ENCODE results near the gene GAS7. TPM values are rescaled to one million over a fixed set of nuclear protein-coding genes. Genes with fewer than 3 reads are reported as not detected.
A peak's percentile ranks its signal among the peaks of the same experiment; 100 is the strongest.

Gene GAS7
- total RNA-seq, 1 donor from 2014 or later = 19.5 TPM

DNA sequence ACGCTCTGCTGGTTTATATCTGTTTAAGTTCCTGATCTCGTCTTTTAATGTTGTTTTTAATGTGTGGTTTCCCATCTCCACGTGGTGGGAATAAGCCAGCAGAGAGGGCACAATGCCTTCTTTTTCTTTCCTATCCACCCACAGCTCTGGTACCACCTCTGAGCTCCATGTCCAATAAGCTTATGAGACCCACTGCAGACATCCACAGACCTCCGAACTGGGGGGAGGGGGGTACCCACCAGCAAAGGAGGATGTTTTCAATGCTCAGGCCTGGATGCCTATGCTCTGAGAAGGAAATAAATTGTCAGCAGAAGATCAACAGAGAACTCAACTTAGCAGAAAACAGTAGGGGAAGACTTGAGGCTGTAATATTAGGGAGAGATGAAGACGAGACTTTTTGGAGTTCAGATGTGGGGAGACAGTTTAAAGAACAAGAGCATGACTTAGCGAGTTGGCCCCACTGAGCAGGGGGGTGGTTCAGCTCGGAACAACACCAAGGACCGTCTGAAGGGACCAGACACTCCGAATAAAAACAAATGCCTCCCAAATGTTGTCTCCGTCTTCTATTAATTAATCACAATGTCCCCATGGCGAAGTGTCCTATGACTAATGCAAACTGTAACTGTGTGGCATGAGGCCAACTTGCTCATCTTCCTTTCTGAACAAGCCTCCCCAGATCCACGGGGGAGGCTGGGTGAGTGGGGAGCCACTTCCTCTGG, 62.7 kb downstream of the GAS7 start:
- H3K9me3 Mint-ChIP-seq = no peaks in the 10 kb centered on the region
- peaks cover 11% of the 10 kb centered on the region for H3K4me1 Mint-ChIP-seq (ENCODE audit: unreplicated experiment)
- no peaks in the 10 kb centered on the region for H3K36me3 Mint-ChIP-seq
- H3K27me3 Mint-ChIP-seq = no peaks in the 10 kb centered on the region
- TF ChIP-seq, protein P1, sequence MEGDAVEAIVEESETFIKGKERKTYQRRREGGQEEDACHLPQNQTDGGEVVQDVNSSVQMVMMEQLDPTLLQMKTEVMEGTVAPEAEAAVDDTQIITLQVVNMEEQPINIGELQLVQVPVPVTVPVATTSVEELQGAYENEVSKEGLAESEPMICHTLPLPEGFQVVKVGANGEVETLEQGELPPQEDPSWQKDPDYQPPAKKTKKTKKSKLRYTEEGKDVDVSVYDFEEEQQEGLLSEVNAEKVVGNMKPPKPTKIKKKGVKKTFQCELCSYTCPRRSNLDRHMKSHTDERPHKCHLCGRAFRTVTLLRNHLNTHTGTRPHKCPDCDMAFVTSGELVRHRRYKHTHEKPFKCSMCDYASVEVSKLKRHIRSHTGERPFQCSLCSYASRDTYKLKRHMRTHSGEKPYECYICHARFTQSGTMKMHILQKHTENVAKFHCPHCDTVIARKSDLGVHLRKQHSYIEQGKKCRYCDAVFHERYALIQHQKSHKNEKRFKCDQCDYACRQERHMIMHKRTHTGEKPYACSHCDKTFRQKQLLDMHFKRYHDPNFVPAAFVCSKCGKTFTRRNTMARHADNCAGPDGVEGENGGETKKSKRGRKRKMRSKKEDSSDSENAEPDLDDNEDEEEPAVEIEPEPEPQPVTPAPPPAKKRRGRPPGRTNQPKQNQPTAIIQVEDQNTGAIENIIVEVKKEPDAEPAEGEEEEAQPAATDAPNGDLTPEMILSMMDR (conservative IDR thresholded peaks at IDR 0.05) = no peak
- no peak overlapping the region for H3K27ac Mint-ChIP-seq
- no peak for DNase-seq (ENCODE audit: extremely low spot score, unreplicated experiment)
- H3K4me3 Mint-ChIP-seq = no peak overlapping the region

DNA sequence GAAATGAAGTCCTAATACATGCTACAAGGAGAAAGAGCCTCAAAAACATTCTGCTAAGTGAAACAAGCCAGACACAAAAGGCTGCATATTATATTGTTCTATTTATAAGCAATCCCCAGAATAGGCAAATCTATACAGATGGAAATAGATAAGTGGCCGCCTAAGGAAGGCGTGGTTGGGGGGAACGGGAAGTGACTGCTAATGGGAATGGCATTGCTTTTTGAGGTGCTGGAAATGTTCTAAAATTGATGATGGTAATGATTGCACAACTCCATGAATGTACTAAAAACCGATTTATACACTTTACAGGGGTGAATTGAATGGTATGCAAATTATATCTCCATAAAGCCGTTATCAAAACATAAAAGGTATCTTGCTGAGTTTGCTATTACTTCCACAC, 67.7 kb downstream of the GAS7 start:
- no peaks in the 10 kb centered on the region for H3K9me3 Mint-ChIP-seq
- no peak for DNase-seq (ENCODE audit: extremely low spot score, unreplicated experiment)
- H3K4me3 Mint-ChIP-seq = no peak overlapping the region
- H3K4me1 Mint-ChIP-seq (ENCODE audit: unreplicated experiment) = peaks cover 28% of the 10 kb centered on the region
- TF ChIP-seq, protein P1 (conservative IDR thresholded peaks at IDR 0.05) = no peak
- H3K36me3 Mint-ChIP-seq = no peaks in the 10 kb centered on the region
- H3K27me3 Mint-ChIP-seq = peaks cover 4% of the 10 kb centered on the region
- no peak overlapping the region for H3K27ac Mint-ChIP-seq

DNA sequence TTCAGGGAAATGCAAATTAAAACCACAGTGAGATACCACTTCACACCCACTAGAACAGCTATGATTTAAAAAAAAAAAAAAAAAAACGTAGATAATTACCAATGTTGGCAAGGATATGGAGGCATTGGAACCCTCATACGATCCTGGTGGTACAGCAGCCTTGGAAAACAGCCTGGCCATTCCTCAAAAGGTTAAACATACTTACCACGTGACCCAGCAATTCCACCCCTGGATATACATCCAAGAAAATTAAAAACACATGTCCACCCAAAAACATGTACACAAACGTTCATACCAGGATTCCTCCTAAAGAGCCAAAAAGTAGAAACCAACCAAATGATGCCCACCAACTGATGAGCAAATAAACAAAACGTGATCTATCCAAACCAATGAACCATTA, 68.1 kb downstream of the GAS7 start:
- no peaks in the 10 kb centered on the region for H3K36me3 Mint-ChIP-seq
- no peak overlapping the region for H3K27ac Mint-ChIP-seq
- peaks cover 25% of the 10 kb centered on the region for H3K4me1 Mint-ChIP-seq (ENCODE audit: unreplicated experiment)
- no peaks in the 10 kb centered on the region for H3K9me3 Mint-ChIP-seq
- H3K27me3 Mint-ChIP-seq = peaks cover 4% of the 10 kb centered on the region
- no peak overlapping the region for H3K4me3 Mint-ChIP-seq
- no peak for DNase-seq (ENCODE audit: extremely low spot score, unreplicated experiment)
- TF ChIP-seq, protein P1 (conservative IDR thresholded peaks at IDR 0.05) = no peak

DNA sequence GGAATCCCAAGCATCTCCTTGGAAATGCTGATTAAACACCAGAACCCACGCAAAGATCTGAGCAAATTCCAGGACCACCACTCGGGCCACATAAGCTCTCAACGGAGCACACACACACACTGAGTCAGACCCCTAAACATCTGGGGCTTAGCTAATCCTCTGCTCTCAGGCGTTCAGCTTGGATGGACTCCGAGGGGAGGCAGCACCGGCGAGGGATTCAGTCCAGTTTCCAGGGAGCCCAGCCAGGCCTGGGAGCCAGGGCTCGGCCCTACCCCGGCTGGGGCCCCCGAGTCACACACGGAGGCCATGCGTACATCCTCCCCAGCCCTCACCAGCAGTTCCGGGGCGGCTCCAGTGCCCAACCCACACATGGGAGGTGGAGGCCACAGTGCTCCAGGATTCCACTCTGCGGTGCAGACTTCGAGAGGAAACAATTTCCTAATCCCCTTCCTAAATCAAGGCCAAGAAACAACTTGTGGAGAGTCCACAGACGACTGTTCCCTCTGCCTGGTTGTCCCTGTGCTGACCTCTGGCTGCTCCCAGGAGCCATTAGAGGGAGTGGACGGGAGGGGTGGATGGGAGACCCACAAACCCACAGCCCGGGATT, 70.5 kb downstream of the GAS7 start:
- Mint-ChIP-seq H3K36me3 (no peaks in the 10 kb centered on the region), H3K9me3 (no peaks in the 10 kb centered on the region), H3K27me3 (peaks cover 8% of the 10 kb centered on the region), H3K4me3 (peak overlapping the region; percentile 58), H3K27ac (peak overlapping the region; percentile 69), H3K4me1 (ENCODE audit: unreplicated experiment) (peaks cover 25% of the 10 kb centered on the region)
- TF ChIP-seq, protein P1 (conservative IDR thresholded peaks at IDR 0.05) = no peak
- DNase-seq (ENCODE audit: extremely low spot score, unreplicated experiment) = no peak

DNA sequence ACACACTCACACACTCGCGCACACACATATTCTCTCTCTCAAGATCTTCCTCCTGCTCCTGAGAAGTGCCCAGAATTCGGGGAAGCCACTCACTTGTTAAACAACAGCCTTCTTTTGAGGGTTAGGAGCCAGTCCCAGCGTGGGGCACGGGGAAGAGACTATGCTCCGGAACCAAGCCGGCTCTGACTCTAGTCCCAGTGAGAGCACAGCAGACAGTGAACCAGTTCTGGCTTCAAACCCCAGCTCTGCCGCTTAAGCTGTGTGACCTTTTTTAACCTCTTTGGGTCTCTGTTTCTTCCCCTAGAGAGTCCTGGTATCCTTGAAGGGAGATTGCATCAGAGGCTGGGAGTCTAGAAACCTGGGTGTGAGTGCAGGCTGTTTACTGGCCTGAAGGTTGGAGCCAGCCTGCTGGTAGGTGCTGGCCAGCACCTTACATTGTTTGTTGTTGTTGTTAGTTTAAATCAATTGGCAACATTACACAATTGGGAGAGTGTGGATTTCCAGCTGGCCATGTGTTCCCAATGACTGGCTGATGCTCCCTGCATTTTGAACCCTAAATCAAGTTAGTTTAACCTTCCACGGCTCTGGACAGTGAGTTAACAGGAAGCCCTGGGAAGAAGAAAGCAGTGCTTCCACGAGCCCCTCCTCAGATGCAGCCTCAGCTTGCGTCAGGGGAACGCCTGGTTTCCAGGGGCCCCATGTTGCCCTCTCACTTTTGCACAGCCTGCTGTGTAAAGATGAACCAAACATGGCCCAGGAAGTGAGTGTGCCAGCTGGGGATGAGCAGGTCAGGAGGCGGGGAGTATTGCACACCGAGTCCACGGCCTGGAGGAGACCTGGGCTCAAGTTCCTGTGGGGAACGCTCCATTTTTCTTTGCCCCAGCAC, 71.5 kb downstream of the GAS7 start:
- H3K4me1 Mint-ChIP-seq (ENCODE audit: unreplicated experiment) = peaks cover 32% of the 10 kb centered on the region
- H3K36me3 Mint-ChIP-seq = no peaks in the 10 kb centered on the region
- H3K4me3 Mint-ChIP-seq = peak overlapping the region; percentile 58
- TF ChIP-seq, protein P1 (conservative IDR thresholded peaks at IDR 0.05) = no peak
- DNase-seq (ENCODE audit: extremely low spot score, unreplicated experiment) = no peak
- H3K27ac Mint-ChIP-seq = peak overlapping the region; percentile 69
- H3K9me3 Mint-ChIP-seq = no peaks in the 10 kb centered on the region
- peaks cover 14% of the 10 kb centered on the region for H3K27me3 Mint-ChIP-seq

Measured in type B pancreatic cell (in vitro differentiated cells).